OCI-LY1 (cell line): Measurements from ENCODE around the gene C22orf31.

ENCODE experiments used
- H2AFZ ChIP-seq: fragments of 200-600 bp; sonication (generic), shearing (Covaris generic); 2 replicates; pipeline ENCODE4 v1.6.0; 2014; ENCODE audit warnings: antibody characterized with exemption, mild to moderate bottlenecking, low read length
- H3F3A ChIP-seq: fragments of 200-600 bp; sonication (generic), shearing (Covaris generic); 2 replicates; pipeline ENCODE4 v1.6.0; 2014; ENCODE audit warnings: mild to moderate bottlenecking, antibody characterized with exemption, low read length, moderate library complexity; ENCODE audit not compliant: insufficient read depth
- H3K27ac ChIP-seq: fragments of 200-600 bp; sonication (generic); 2 replicates; pipeline ENCODE4 v1.5.1; 2014; ENCODE audit warnings: low read length, mixed run types, mild to moderate bottlenecking, low read depth; ENCODE audit not compliant: poor library complexity, severe bottlenecking
- H3K27me3 ChIP-seq: fragments of 200-600 bp; sonication (generic); 2 replicates; pipeline ENCODE4 v1.6.0; 2014; ENCODE audit warnings: antibody characterized with exemption, mild to moderate bottlenecking, low read length, moderate library complexity; ENCODE audit not compliant: insufficient read depth
- H3K36me3 ChIP-seq: fragments of 200-600 bp; sonication (generic); 2 replicates; pipeline ENCODE4 v1.6.1; 2014; ENCODE audit warnings: mild to moderate bottlenecking, antibody characterized with exemption, low read length, moderate library complexity, mixed read lengths; ENCODE audit not compliant: insufficient read depth
- H3K4me1 ChIP-seq: fragments of 200-600 bp; sonication (generic); 2 replicates; pipeline ENCODE4 v1.5.1; 2014; ENCODE audit warnings: mild to moderate bottlenecking, low read length, moderate library complexity; ENCODE audit not compliant: insufficient read depth, severe bottlenecking
- H3K4me2 ChIP-seq: fragments of 200-600 bp; sonication (generic), shearing (Covaris generic); 2 replicates; pipeline ENCODE4 v1.6.1; 2014; ENCODE audit warnings: low read length
- H3K4me3 ChIP-seq: fragments of 200-600 bp; sonication (generic); 2 replicates; pipeline ENCODE4 v1.5.1; 2014; ENCODE audit warnings: low read length, low read depth, mild to moderate bottlenecking, mixed read lengths; ENCODE audit not compliant: poor library complexity, severe bottlenecking
- H3K79me2 ChIP-seq: fragments of 200-600 bp; shearing (Covaris generic); 2 replicates; pipeline ENCODE4 v1.6.1; 2016; ENCODE audit warnings: mixed run types, low read length, mixed read lengths; ENCODE audit not compliant: insufficient read depth
- H3K9ac ChIP-seq: fragments of 200-600 bp; sonication (generic), shearing (Covaris generic); 2 replicates; pipeline ENCODE4 v1.6.1; 2014; ENCODE audit warnings: mild to moderate bottlenecking, low read length, mixed read lengths
- H3K9me2 ChIP-seq: fragments of 200-600 bp; sonication (generic), shearing (Covaris generic); 2 replicates; pipeline ENCODE4 v1.6.1; 2014; ENCODE audit warnings: low read depth, mild to moderate bottlenecking, low read length, mixed read lengths
- H3K9me3 ChIP-seq: fragments of 200-600 bp; shearing (Covaris generic); 2 replicates; pipeline ENCODE4 v1.6.1; 2014; ENCODE audit warnings: low read length, mixed read lengths
- H4K20me1 ChIP-seq: fragments of 200-600 bp; sonication (generic), shearing (Covaris generic); 2 replicates; pipeline ENCODE4 v1.6.0; 2016; ENCODE audit warnings: mild to moderate bottlenecking, low read length; ENCODE audit not compliant: insufficient read depth
- EZH2 ChIP-seq: fragments of 200-600 bp; sonication (generic), shearing (Covaris generic); IDR thresholded peaks from 2 replicates; pipeline ENCODE4 v1.8.0; 2017; ENCODE audit warnings: borderline replicate concordance, mixed run types, mild to moderate bottlenecking, antibody characterized with exemption, low read length, moderate library complexity, mixed read lengths
- TF ChIP-seq, protein P1 (sequence below): fragments of 200-600 bp; sonication (generic), shearing (Covaris generic); IDR thresholded peaks from 2 replicates; pipeline ENCODE4 v1.5.1; 2017; ENCODE audit warnings: mild to moderate bottlenecking, antibody characterized with exemption, low read length, moderate library complexity, mixed read lengths

C22orf31 gene

DNA sequence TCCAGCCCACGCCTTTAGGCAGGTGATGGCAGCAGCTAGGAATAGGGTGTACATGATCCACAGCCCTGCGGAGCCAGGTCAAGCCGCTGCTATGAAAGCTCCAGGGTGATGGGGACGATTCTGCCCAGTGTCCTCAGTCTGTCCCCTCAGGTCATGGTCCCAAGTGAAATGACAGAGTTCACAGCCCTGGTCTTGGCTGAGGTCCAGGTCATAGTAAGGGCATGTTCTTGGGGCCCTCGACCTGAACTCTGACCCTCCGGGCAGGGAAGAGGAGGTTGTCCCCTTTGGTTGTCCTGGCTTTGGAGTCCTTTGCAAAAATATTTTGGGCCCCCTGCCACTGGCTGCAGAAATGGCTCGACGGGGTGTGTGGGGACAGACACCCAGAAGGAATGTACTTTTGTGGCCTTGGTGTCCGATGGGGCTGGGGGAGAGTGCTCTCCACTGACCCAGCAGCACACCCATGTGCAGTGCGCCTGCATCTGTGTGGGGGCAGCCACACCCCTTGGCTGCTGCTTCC is 7.3 kb downstream of the C22orf31 start:
- Histone ChIP-seq H3F3A (no peaks in the 10 kb centered on the region), H3K4me3 (no peak overlapping the region), H3K9me2 (no peaks in the 10 kb centered on the region), H4K20me1 (no peaks in the 10 kb centered on the region), H3K27ac (no peak overlapping the region), H3K27me3 (no peaks in the 10 kb centered on the region), H3K9ac (no peak overlapping the region), H3K36me3 (no peaks in the 10 kb centered on the region), H3K4me1 (no peaks in the 10 kb centered on the region), H3K9me3 (no peaks in the 10 kb centered on the region), H2AFZ (no peak overlapping the region), H3K79me2 (no peaks in the 10 kb centered on the region), H3K4me2 (no peak overlapping the region)
- TF ChIP-seq EZH2 = no peak
- TF ChIP-seq, protein P1, sequence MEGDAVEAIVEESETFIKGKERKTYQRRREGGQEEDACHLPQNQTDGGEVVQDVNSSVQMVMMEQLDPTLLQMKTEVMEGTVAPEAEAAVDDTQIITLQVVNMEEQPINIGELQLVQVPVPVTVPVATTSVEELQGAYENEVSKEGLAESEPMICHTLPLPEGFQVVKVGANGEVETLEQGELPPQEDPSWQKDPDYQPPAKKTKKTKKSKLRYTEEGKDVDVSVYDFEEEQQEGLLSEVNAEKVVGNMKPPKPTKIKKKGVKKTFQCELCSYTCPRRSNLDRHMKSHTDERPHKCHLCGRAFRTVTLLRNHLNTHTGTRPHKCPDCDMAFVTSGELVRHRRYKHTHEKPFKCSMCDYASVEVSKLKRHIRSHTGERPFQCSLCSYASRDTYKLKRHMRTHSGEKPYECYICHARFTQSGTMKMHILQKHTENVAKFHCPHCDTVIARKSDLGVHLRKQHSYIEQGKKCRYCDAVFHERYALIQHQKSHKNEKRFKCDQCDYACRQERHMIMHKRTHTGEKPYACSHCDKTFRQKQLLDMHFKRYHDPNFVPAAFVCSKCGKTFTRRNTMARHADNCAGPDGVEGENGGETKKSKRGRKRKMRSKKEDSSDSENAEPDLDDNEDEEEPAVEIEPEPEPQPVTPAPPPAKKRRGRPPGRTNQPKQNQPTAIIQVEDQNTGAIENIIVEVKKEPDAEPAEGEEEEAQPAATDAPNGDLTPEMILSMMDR = no peak

DNA sequence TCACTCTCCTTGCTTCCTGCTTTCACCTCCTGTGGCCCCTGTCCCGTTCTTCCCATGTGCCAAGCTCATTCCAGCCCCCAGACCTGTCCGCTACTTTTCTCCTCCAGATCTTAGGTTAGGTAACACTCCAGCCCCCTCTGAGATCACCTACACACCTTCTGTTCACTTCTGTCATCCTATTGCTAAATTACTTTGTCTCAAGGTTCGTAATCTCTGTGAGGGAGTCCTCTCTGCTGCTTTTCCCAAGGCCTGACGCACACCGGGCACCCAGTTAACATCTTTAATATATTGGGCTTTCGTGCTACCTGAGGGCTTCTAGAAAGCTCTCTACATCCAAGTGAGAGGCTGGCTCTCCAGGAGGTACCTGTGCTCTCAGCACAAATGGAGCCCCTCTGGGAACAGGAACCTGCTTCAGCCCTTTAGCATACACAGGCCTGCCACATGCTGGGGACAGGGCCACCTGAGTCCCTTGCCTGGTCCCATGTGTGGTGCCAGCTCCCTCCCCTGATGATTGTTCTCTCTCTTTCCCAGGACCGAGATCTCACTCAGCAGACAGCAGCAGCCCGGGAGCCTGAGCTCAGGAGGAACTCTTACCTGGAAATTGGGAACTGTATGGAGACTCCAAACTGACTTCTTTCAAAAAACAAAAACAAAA is 8.5 kb downstream of the C22orf31 start:
- no peaks in the 10 kb centered on the region for H4K20me1 ChIP-seq
- H3K9me2 ChIP-seq = no peaks in the 10 kb centered on the region
- H3K4me1 ChIP-seq = no peaks in the 10 kb centered on the region
- no peaks in the 10 kb centered on the region for H3K79me2 ChIP-seq
- H3K27ac ChIP-seq = no peak overlapping the region
- TF ChIP-seq EZH2 = no peak
- TF ChIP-seq, protein P1 = no peak
- no peaks in the 10 kb centered on the region for H3F3A ChIP-seq
- no peak overlapping the region for H2AFZ ChIP-seq
- no peaks in the 10 kb centered on the region for H3K36me3 ChIP-seq
- no peaks in the 10 kb centered on the region for H3K27me3 ChIP-seq
- no peak overlapping the region for H3K9ac ChIP-seq
- H3K4me3 ChIP-seq = no peak overlapping the region
- H3K9me3 ChIP-seq = no peaks in the 10 kb centered on the region
- H3K4me2 ChIP-seq = no peak overlapping the region

DNA sequence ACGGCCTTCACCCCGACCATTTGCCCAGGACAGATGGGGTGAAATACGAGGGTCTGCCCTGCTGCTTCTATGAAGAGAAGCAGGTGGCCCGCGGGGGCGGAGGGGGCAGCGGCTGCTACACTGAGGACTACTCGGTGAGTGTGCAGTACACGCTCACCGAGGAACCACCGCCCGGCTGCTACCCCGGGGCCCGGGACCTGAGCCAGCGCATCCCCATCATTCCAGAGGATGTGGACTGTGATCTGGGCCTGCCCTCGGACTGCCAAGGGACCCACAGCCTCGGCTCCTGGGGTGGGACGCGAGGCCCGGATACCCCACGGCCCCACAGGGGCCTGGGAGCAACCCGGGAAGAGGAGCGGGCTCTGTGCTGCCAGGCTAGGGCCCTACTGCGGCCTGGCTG is 11.2 kb downstream of the C22orf31 start:
- Histone ChIP-seq H4K20me1 (no peaks in the 10 kb centered on the region), H3K4me3 (no peak overlapping the region), H3K4me1 (no peaks in the 10 kb centered on the region), H3K79me2 (no peaks in the 10 kb centered on the region), H3K9me3 (no peaks in the 10 kb centered on the region), H3K36me3 (no peaks in the 10 kb centered on the region; the same call in 1 of the 2 replicates), H2AFZ (no peak overlapping the region), H3K27ac (no peak overlapping the region), H3K27me3 (no peaks in the 10 kb centered on the region), H3K9ac (no peak overlapping the region), H3K4me2 (no peak overlapping the region), H3K9me2 (no peaks in the 10 kb centered on the region), H3F3A (no peaks in the 10 kb centered on the region)
- TF ChIP-seq, protein P1 = no peak
- TF ChIP-seq EZH2 = no peak
